ENCODE results near the gene RAD51AP2.
"Not testable (repeated sequence)": the region's sequence is repeated elsewhere in the genome, so short reads cannot be mapped to it uniquely, and the experiment has no call there.

Gene RAD51AP2
- 0 reads per million in 4 experiments for total RNA-seq

- no peak for DNase-seq
These were observed at the start of gene RAD51AP2 for GRCh38 chr2:17518212-17519154. TSS of gene RAD51AP2 (minus strand) at chr2:17518440. CDS start at chr2:17518415, 25 bp downstream.

DNA sequence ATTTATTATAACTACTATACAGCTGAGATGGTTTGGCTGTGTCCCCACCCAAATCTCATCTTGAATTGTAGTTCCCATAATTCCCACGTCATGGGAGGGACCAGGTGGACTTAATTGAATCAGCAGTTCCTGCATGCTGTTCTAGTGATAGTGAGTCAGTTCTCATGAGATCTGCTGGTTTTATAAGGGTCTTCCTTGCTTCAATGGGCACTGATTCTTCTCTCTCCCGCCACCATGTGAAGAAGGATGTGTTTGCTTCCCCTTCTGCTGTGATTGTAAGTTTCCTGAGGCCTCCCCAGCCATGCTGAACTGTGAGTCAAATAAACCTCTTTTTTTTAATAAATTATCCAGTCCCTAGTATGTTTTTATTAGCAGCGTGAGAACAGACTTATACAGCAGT is 47.5 kb upstream of the RAD51AP2 start:
- not testable (repeated sequence) for DNase-seq

GRCh38 chr2:17558878-17559277 is 40.6 kb upstream of the RAD51AP2 start:
- DNase-seq, result no peak

DNA sequence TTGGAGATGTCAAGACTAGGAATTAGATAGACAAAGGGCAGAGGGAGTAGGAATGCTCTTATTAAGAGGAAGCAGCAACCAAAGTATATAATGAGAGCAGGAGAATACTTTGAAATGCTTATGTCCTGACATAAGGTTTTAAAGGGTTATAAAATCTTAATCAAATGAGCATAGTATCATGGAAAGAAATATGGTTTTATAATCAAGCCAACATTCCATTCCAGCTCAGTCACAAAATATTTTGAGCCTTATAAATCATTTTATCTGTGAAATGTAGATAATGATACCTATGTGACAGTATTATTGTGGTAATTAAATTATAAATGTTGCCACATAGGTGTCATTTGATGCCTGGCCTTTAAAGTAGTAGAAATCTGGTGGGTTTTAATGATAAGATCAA is 39.8 kb upstream of the RAD51AP2 start:
- DNase-seq, result no peak

DNA sequence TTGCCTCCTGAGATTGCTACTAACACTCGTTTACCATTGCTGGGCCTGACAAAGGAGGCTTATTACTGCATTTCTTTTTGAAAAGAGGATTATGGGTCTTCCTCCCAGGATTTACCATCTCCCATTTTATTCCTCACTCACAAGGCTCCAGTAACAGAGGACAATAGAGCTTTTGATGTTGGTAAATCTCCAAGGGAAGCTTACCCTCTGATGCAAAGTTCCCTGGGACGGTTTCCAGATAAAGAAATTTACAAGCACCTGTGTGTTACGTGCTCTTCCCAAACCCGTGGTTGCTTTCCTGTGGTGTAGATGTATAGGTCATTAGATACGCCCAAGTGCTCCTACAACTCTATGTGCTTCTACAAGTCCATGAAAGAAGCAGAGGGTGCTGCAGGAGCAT is 39.4 kb upstream of the RAD51AP2 start:
- DNase-seq, result no peak

DNA sequence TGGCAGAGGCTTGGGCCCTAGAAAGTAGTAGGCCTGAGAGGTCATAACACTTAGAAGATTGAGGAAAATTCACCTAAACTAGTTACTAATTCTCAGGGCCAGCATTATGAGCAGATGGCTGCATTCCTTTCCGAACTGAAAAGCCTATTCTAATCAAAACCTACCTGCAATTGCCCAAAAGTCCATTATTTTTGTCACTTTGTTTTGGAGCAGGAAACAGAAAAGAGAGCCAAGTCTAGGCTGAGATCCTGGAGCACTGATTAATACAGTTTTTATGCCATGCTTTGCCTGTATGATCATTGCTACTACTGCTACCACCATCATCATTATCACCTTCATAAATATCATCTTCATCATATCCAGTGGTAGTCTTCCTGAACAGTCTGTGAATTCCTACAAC is 36.9 kb upstream of the RAD51AP2 start:
- DNase-seq, result no peak

DNA sequence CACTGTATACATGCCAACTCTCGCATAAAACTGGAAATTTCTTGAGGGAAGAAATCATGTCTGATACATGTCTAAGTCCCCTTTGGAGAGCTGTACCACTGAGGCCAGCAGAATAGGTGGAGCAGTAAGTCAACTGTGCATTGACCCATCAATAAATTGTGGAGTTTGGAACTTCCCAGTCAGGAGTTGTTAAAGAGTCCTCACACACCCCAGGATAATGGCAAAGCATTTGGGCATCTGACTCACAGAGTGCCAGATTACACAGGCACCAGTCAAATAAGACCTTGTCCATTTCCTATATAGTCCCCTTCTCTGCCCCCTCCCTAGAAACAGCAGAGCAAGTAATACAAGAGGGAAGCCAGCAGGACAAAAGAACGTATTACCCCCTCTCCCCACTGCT is 32.7 kb upstream of the RAD51AP2 start:
- DNase-seq, result no peak

DNA sequence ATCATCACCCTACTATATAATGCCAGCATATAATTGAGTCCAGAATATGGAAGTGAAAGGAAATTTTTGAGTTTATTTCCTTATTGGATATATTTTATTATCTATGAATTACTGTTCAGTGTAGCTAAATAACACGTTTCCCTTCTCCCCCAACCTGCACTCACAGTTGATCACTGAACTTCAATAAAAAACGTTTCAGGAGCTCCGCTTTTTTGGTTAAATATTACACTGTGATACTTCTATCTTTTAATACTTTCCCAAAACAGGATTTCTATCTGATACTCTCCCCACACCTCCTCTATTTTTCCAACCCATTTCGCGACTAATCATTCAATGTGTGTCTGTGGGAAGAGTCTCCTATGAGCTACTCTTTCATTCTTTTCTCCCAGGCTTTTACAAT is 29.5 kb upstream of the RAD51AP2 start:
- no peak for DNase-seq

DNA sequence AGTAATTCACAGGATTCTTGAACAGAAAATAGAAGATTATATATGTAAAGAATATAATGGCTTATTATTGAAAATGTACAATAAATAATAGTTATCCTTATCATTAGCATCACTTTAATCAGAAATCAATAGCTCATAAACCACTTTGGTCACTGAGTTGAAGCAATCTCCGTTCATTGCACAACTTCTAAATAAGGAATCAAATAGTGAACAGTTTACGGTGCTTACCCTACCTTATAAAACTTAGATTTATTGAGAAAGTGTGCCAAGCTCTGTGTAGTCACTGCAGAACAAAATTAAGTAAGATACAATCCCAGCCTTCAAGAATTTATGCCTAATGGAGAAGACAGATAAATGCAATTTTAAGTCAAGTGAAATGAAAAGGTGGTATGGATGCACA is 29.0 kb upstream of the RAD51AP2 start:
- no peak for DNase-seq

DNA sequence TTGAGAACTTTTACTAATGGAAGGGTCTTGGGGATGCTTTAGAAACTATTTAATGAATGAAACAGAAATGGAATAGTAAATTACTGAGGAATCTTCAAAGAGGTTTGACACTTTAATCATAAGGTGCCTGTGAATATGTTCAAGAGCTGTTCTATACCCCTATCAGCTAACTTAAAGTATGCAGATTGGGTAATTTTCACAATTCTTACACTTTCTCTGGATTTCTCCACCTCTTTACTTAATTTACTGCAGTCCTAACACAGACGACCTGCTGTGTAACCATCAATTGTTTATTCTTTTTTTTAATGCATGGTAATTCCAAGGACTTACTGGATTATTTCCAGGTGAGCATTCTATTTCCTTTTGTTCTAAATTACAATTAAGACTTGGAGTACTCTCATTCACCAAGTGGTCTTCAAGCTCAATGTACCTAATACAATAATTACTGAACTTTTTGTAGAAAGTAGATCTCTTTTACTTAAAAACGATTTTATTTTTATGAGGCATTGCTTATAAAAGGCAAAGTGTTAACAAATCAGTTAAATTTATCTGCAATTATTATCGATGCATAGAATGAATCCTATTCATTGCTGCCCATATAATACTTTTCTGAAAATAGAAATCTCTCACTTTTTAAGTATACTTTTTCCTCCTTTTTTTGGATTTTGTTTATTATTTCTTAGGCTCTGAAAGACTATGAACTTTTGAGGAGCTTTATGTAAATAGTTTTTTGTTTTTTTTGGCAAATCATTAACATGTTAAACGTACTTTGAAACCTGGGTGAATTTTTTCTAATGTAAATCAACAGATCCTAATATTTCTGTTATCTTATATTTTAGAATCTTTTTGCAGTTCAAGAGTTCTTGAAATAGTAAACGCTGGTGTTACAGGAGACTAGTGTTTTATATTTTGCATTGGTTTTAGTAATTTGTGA is 27.7 kb upstream of the RAD51AP2 start:
- DNase-seq, result no peak

- DNase-seq, result no peak
These were observed 26.0 kb upstream of the RAD51AP2 start for GRCh38 chr2:17544256-17544655.

GRCh38 chr2:17543848-17544247 is 25.6 kb upstream of the RAD51AP2 start:
- DNase-seq, result no peak

GRCh38 chr2:17543131-17543660 is 25.0 kb upstream of the RAD51AP2 start:
- no peak for DNase-seq

DNA sequence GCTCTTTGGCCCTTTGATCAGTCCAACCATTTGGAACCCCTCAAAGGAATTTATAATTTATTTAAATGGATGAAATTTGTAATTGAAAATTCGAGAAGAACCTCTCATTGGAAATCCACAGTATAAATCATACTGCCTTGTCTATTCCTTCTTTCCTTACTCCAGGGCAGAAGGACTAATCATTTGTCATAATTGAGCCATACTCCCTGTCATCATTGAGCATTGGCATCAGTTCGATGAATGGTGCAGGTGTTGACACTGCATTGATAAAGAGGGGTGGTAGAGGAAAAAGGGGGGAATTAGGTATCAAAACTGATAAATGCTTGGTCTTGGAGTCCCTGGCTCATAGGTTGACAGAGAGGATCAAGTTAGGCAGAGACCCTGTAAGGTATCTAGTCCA is 24.2 kb upstream of the RAD51AP2 start:
- DNase-seq, result no peak

- DNase-seq, result no peak
These were observed 23.3 kb upstream of the RAD51AP2 start for GRCh38 chr2:17541531-17541950.

- no peak for DNase-seq
These were observed 22.7 kb upstream of the RAD51AP2 start for GRCh38 chr2:17540813-17541530.

DNA sequence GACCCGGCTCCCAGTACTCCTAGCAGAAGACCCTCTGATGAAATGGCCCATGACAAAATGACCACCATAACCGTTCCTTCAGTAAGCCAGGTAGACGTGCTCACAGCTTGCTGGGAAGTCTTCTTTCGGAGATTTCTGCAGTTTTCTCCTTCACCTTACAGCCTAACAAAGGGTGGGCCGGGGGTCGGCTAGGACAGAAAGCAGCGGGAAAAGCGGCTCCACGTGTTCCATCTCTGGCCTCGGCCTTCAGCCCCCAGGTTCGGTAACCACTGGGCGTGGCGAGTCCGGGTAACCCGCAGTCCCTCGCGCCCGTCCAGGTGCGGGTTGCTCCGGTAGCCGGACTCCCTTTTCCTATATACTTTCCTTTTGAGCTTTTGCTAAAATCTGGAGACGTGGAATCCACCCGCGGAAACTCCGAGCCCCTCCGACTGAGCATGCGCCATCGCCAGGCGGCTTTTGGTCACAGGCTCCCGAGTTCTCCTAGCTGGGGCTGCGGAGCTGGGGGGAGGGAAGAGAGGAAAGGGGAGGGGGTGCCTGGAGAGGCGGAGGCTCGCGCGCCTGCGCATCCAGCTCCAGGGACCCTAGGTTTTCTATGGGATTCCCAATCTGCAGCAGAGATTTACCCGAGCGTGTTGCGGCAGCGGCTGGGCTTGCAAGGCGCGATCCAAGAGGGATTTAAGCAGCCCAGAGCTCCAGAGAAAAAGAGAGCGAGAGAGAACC is 22.0 kb upstream of the RAD51AP2 start, which contains the start of gene VSNL1:
Gene VSNL1 (plus strand): TSS at position 604 of the 720 bp plus-strand sequence. CDS start 51,379 bp downstream, outside the sequence.
- DNase-seq, result no peak

- no peak for DNase-seq
These were observed 21.4 kb upstream of the RAD51AP2 start for GRCh38 chr2:17539611-17540092.

DNA sequence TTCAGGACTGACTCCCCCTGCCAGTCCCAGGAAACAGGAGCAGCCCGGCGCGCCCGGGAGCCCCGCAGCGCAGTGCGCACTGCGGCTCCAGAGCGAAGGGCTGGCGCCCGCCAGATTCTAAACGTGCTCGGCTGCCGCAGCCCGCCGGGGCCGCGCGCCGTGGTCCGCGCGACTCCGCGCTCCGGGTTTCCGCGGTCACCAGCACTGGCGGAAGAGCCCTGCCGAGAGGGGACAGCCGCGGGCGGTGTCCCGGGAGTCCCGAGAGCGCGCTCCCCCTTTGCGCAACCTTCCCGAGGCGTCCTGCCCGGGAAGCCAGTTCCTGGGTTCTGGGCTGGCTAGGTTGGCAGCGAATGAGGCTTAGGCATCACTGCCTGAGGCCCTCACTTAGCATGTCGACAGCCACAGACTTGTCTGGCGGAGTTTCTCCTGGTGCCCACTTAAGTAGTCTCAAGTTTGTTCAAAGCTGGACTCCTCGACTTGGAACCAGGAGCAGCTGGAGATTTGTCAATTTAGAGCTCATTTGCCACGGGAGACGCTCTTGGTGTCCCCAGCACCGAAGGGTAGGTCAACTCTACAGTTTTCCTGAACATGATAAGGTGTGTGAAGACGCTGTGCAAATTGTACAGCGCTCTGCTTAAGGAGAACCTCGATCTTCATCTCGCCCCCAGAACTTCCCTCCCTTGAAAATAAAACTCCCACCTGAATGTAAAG is 20.8 kb upstream of the RAD51AP2 start:
- DNase-seq, result no peak

DNA sequence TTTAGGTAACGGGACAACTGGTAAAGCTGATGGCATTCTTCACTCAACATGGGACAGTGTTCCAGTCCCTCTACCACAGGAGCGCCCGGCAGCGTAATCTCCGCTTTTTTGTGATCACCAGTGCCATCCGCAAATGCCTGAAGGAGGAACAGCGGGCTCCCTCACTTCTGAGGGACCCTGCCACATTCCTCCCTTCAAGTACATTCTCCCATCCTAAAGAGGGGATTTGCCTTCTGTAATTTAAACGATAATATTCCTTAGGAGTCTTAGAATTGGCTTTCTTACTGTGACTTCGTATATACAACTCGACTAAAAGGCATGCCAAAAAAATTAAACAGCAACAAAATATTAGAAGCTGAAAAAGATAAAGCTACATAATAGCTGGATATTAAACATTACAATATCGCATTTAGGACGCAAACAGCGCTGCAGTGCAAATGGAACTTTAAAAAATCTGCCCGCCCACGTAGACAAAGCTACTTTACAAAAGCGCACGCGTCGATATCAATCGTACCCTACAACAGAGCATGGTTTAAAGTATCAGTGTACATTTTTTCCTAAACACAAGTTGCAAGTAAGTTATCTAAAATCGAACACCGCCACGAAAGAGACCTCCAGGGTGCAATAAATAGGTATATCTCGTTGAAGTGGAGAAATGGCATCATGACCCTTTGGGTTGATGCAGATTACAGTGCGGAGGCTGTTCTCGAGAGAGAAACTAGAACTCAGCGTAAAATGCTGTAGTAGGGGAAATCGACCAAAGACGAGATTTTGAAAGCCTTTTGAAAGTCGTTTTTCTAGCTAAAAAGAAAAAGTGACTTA is 20.0 kb upstream of the RAD51AP2 start:
- no peak for DNase-seq

Measured in effector CD8-positive, alpha-beta T cell (primary cell).